ENCODE results near the gene PAQR7. TPM values are rescaled to one million over a fixed set of nuclear protein-coding genes. Genes with fewer than 3 reads are reported as not detected.
A peak's percentile ranks its signal among the peaks of the same experiment; 100 is the strongest.

Gene PAQR7
- total RNA-seq, 1 donor from 2014 or later, result 9.3 TPM

GRCh38 chr1:25893116-25893515 is 17.6 kb upstream of the PAQR7 start:
- DNase-seq (no peak), ATAC-seq (no peak)
- no peak for TF ChIP-seq CTCF (IDR thresholded peaks at IDR 0.05)
- Histone ChIP-seq H3K9me3 (no peaks in the 10 kb centered on the region), H3K36me3 (no peaks in the 10 kb centered on the region), H3K4me3 (no peak overlapping the region), H3K27ac (peak overlapping the region; percentile 83), H3K4me1 (peaks cover 48% of the 10 kb centered on the region), H3K27me3 (ENCODE audit: low read depth) (no peaks in the 10 kb centered on the region)
- intact Hi-C loops (cut with DNase I), result no loop called here

- no peak for TF ChIP-seq CTCF (IDR thresholded peaks at IDR 0.05)
- DNase-seq (no peak), ATAC-seq (no peak)
- Histone ChIP-seq H3K4me3 (no peak overlapping the region), H3K9me3 (no peaks in the 10 kb centered on the region), H3K4me1 (peaks cover 45% of the 10 kb centered on the region), H3K36me3 (no peaks in the 10 kb centered on the region), H3K27me3 (ENCODE audit: low read depth) (no peaks in the 10 kb centered on the region), H3K27ac (peak overlapping the region; percentile 34)
- intact Hi-C loops (cut with DNase I), result no loop called here
These were observed 16.1 kb upstream of the PAQR7 start for GRCh38 chr1:25891606-25892005.

- ATAC-seq, result peak; percentile 72 to 82
- Histone ChIP-seq H3K4me3 (no peak overlapping the region), H3K4me1 (peaks cover 36% of the 10 kb centered on the region), H3K27me3 (ENCODE audit: low read depth) (no peaks in the 10 kb centered on the region), H3K9me3 (no peaks in the 10 kb centered on the region), H3K36me3 (no peaks in the 10 kb centered on the region), H3K27ac (peak overlapping the region; percentile 61)
- DNase-seq, result no peak
- TF ChIP-seq CTCF (IDR thresholded peaks at IDR 0.05), result no peak
- intact Hi-C loops (cut with DNase I), result no loop called here
These were observed 14.9 kb upstream of the PAQR7 start for GRCh38 chr1:25890239-25891034.

DNA sequence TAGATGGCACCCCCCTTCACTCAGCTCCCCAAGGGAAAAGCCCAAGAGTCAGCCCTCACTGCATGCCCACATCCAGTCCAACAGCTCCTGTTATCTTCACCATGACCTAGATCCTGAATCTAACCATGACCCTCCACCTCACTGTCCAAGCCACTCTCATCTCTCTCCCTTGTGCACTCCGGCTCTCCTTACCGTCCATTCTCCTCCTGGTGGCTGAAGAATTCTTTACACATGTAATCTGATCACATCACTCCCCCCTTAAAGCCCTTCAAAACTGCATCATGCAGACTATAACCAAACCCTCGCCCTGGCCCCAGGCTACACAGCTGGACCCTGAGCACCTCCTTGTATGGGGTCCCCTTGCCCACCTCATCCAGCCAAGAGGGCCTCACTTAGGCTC is 14.0 kb upstream of the PAQR7 start:
- no peak for DNase-seq
- no peak overlapping the region for H3K27ac ChIP-seq

DNA sequence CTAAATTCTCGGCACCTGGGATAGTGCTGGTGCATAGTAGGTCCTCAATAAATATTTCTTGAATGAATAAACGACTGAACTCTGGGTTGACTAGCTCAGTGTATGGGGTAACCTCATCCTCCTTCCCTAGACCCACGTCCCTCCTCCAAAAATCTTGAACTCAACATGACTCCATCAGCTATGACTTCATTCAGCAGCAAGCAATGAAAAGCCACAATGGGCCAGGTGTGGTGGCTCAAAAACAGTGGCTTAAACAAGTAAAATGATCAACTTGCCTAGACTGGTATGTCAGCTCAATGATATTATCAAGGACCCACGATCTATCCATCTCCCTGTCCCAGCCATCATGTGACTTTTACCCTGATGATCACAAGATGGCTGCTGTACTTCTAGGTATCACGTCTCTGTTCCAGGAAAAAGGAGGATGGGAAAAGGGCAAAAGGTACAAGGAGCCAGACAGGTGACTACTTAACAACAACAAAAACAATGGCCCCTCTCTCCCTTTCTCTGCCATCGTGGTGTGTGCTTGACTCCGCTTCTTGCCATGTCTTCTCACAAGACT is 13.0 kb upstream of the PAQR7 start:
- Histone ChIP-seq H3K36me3 (no peaks in the 10 kb centered on the region), H3K9me3 (no peaks in the 10 kb centered on the region), H3K4me1 (peaks cover 31% of the 10 kb centered on the region), H3K27ac (no peak overlapping the region), H3K4me3 (no peak overlapping the region), H3K27me3 (ENCODE audit: low read depth) (no peaks in the 10 kb centered on the region)
- no peak for TF ChIP-seq CTCF (IDR thresholded peaks at IDR 0.05)
- ATAC-seq (no peak), DNase-seq (no peak)
- intact Hi-C loops (cut with DNase I), result no loop called here

More for the DNA sequence above, 14.0 kb upstream of the PAQR7 start:
- H3K4me1 ChIP-seq, result peaks cover 31% of the 10 kb centered on the region
- no peak for ATAC-seq
- H3K27me3 ChIP-seq (ENCODE audit: low read depth), result no peaks in the 10 kb centered on the region
- no peaks in the 10 kb centered on the region for H3K9me3 ChIP-seq
- no peak overlapping the region for H3K4me3 ChIP-seq
- intact Hi-C loops (cut with DNase I), result no loop called here
- H3K36me3 ChIP-seq, result no peaks in the 10 kb centered on the region
- no peak for TF ChIP-seq CTCF (IDR thresholded peaks at IDR 0.05)

Data from lower lobe of right lung (tissue), 2 donors.